ENCODE data around the gene ADGRG1.

The ADGRG1 gene

DNA sequence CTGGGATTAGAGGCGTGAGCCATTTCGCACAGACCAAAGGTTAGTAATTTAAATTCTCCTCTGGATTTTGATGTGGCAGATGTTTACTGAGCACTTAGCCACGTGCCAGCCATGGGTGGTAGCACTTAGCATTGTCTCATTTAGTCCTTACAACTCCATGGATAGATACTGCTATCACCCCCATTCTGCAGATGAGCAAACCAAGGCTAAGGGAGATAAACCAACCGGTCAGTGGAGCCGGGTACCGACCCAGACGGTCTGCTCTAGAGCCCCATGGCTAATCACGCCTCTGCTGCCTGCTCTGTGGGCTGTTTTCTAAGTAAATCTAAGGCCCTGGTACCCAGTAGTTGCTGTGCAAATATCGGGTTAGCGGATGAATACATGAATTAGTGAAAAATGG, 12.6 kb upstream of the ADGRG1 start:
- no peaks in the 10 kb centered on the region for H4K20me1 ChIP-seq (ENCODE audit: insufficient read depth, low read length)
- peaks cover 8% of the 10 kb centered on the region for H3K79me2 ChIP-seq (ENCODE audit: low read length)
- H3K27me3 ChIP-seq (replicated peaks; ENCODE audit: insufficient read depth, low read length) = no peaks in the 10 kb centered on the region
- H3K4me3 ChIP-seq (ENCODE audit: low read length) = no peak overlapping the region
- no peak overlapping the region for H3K27ac ChIP-seq (ENCODE audit: low read length)
- no peaks in the 10 kb centered on the region for H3K9me3 ChIP-seq (replicated peaks; ENCODE audit: insufficient read depth, low read length)
- H3F3A ChIP-seq (ENCODE audit: insufficient read depth, low read length) = no peaks in the 10 kb centered on the region
- H3K36me3 ChIP-seq (replicated peaks; ENCODE audit: insufficient read depth, low read length) = no peaks in the 10 kb centered on the region
- peaks cover 7% of the 10 kb centered on the region for H3K4me1 ChIP-seq (ENCODE audit: low read length)
- no peak overlapping the region for H2AFZ ChIP-seq (ENCODE audit: low read length)
- H3K4me2 ChIP-seq (ENCODE audit: low read depth, low read length) = no peak overlapping the region
- TF ChIP-seq EZH2phosphoT487 (IDR thresholded peaks at IDR 0.05; ENCODE audit: low read length) = no peak
- TF ChIP-seq CTCF (IDR thresholded peaks at IDR 0.05; ENCODE audit: low read length) = no peak
- no peak for TF ChIP-seq EZH2 (optimal IDR thresholded peaks at IDR 0.05; ENCODE audit: low read depth, low read length)
- DNase-seq = no peak
- H3K9me2 ChIP-seq (replicated peaks; ENCODE audit: insufficient read depth, low read length) = no peaks in the 10 kb centered on the region
- H3K9ac ChIP-seq (ENCODE audit: low read length) = no peak overlapping the region

DNA sequence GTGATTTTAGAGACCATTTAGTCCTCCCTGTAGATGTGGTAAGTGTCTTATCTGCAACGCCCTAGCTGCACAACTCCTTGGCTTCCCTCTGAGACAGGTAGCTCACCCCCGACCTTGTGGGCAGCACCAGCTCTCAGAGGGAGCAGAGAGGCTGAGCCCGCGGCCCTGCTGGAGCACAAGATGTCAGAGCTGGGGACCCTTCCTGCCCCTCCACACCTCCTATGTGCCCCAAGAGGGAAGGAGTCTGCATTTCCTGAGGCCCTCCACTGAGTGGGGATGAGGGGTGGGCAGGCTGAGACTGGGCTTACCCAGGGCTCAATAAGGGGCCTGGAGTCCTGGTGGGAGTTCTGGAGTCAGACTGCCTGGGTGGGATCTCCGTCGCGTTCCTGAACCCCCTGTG, 12.2 kb upstream of the ADGRG1 start:
- Histone ChIP-seq H3K4me1 (ENCODE audit: low read length) (peaks cover 5% of the 10 kb centered on the region; the same call in 1 of the 2 replicates), H3K4me3 (ENCODE audit: low read length) (no peak overlapping the region), H3K4me2 (ENCODE audit: low read depth, low read length) (no peak overlapping the region), H3K27ac (ENCODE audit: low read length) (no peak overlapping the region), H3K9me2 (replicated peaks; ENCODE audit: insufficient read depth, low read length) (no peaks in the 10 kb centered on the region), H3K27me3 (replicated peaks; ENCODE audit: insufficient read depth, low read length) (no peaks in the 10 kb centered on the region), H4K20me1 (ENCODE audit: insufficient read depth, low read length) (no peaks in the 10 kb centered on the region), H3K36me3 (replicated peaks; ENCODE audit: insufficient read depth, low read length) (no peaks in the 10 kb centered on the region), H2AFZ (ENCODE audit: low read length) (no peak overlapping the region), H3F3A (ENCODE audit: insufficient read depth, low read length) (no peaks in the 10 kb centered on the region), H3K79me2 (ENCODE audit: low read length) (peaks cover 12% of the 10 kb centered on the region), H3K9ac (ENCODE audit: low read length) (no peak overlapping the region), H3K9me3 (replicated peaks; ENCODE audit: insufficient read depth, low read length) (no peaks in the 10 kb centered on the region)
- DNase-seq = no peak
- TF ChIP-seq EZH2 (optimal IDR thresholded peaks at IDR 0.05; ENCODE audit: low read depth, low read length) = no peak
- no peak for TF ChIP-seq EZH2phosphoT487 (IDR thresholded peaks at IDR 0.05; ENCODE audit: low read length)
- no peak for TF ChIP-seq CTCF (IDR thresholded peaks at IDR 0.05; ENCODE audit: low read length)

DNA sequence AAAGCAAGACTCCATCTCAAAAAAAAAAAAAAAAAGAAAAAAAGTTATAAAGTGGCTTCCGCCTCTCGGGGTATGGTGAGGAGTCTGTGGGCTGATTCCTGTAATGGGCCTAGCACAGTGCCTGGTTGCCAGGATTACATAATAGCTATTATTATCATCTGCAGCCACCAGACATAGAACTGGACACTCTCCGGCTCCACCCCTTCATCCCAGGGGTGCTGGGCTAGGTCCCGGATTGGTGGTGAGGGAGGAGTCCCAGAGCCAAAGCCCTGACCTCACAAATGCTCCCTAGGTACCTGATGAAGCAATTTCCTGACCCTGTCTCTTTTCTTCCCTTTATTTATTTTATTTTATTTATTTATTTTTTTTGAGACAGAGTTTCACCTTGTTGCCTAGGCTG, 11.6 kb upstream of the ADGRG1 start:
- Histone ChIP-seq H4K20me1 (ENCODE audit: insufficient read depth, low read length) (no peaks in the 10 kb centered on the region), H3K79me2 (ENCODE audit: low read length) (peaks cover 18% of the 10 kb centered on the region), H3K4me3 (ENCODE audit: low read length) (no peak overlapping the region), H3F3A (ENCODE audit: insufficient read depth, low read length) (no peaks in the 10 kb centered on the region; the same call in 1 of the 2 replicates), H3K36me3 (replicated peaks; ENCODE audit: insufficient read depth, low read length) (no peaks in the 10 kb centered on the region), H3K4me2 (ENCODE audit: low read depth, low read length) (no peak overlapping the region), H3K27ac (ENCODE audit: low read length) (no peak overlapping the region), H3K27me3 (replicated peaks; ENCODE audit: insufficient read depth, low read length) (no peaks in the 10 kb centered on the region), H3K9me3 (replicated peaks; ENCODE audit: insufficient read depth, low read length) (no peaks in the 10 kb centered on the region), H3K4me1 (ENCODE audit: low read length) (peaks cover 10% of the 10 kb centered on the region; the same call in 1 of the 2 replicates), H3K9me2 (replicated peaks; ENCODE audit: insufficient read depth, low read length) (no peaks in the 10 kb centered on the region), H3K9ac (ENCODE audit: low read length) (no peak overlapping the region), H2AFZ (ENCODE audit: low read length) (no peak overlapping the region)
- TF ChIP-seq EZH2 (optimal IDR thresholded peaks at IDR 0.05; ENCODE audit: low read depth, low read length) (no peak), CTCF (IDR thresholded peaks at IDR 0.05; ENCODE audit: low read length) (no peak)
- DNase-seq = no peak
